GM23338 (cell line): ENCODE measurements around the gene LRRC27.

ENCODE experiments used
- CREB1 ChIP-seq: fragments of 250-450 bp; sonication (Bioruptor Pico); IDR thresholded peaks from 2 replicates; pipeline ENCODE4 v1.5.0; 2020; ENCODE audit warnings: low read depth, mild to moderate bottlenecking, moderate library complexity
- CTCF ChIP-seq, 2 experiments: fragments of 200-600 bp in 1 of 2; sonication (generic) in 1 of 2; conservative IDR thresholded peaks; 2 replicates each; pipeline versions ENCODE4 v1.5.1 to v1.6.1; 2016 to 2017; ENCODE audit warnings: antibody characterized with exemption in 2 of 2, low read depth in 2 of 2, mild to moderate bottlenecking in 2 of 2, moderate library complexity in 1 of 2
- ETS1 ChIP-seq: IDR thresholded peaks from 2 replicates; pipeline ENCODE4 v1.6.1; 2016; ENCODE audit warnings: antibody characterized with exemption
- EZH2 ChIP-seq: fragments of 200-600 bp; sonication (generic); IDR thresholded peaks from one replicate; pipeline ENCODE4 v1.8.0; 2017; ENCODE audit warnings: antibody characterized with exemption, mild to moderate bottlenecking, low read depth; ENCODE audit not compliant: unreplicated experiment
- EZH2phosphoT487 ChIP-seq: fragments of 200-600 bp; sonication (generic); IDR thresholded peaks from one replicate; pipeline ENCODE4 v1.8.1; 2018; ENCODE audit warnings: antibody characterized with exemption; ENCODE audit not compliant: unreplicated experiment
- JUNB ChIP-seq: IDR thresholded peaks from one replicate; pipeline ENCODE4 v1.6.1; 2016; ENCODE audit warnings: antibody characterized with exemption; ENCODE audit not compliant: unreplicated experiment
- NANOG ChIP-seq: IDR thresholded peaks from 2 replicates; pipeline ENCODE4 v1.6.1; 2016; ENCODE audit warnings: antibody characterized with exemption, borderline replicate concordance
- POLR2AphosphoS5 ChIP-seq: IDR thresholded peaks from 2 replicates; pipeline ENCODE4 v1.6.1; 2016; ENCODE audit warnings: antibody characterized with exemption, low read depth
- REST ChIP-seq: IDR thresholded peaks from one replicate; pipeline ENCODE4 v1.6.1; 2018; ENCODE audit warnings: antibody characterized with exemption; ENCODE audit not compliant: unreplicated experiment
- STAT1 ChIP-seq: IDR thresholded peaks from one replicate; pipeline ENCODE4 v1.6.1; 2016; ENCODE audit warnings: antibody characterized with exemption; ENCODE audit not compliant: unreplicated experiment
- ZNF114 ChIP-seq: fragments of 250-450 bp; sonication (Bioruptor Pico); IDR thresholded peaks from 2 replicates; pipeline ENCODE4 v1.5.0; 2020; ENCODE audit warnings: mild to moderate bottlenecking, moderate library complexity
- ZNF331 ChIP-seq: fragments of 250-450 bp; sonication (Bioruptor Pico); IDR thresholded peaks from 2 replicates; pipeline ENCODE4 v1.5.0; 2020; ENCODE audit warnings: low read depth, mild to moderate bottlenecking, moderate library complexity
- ZNF462 ChIP-seq: fragments of 250-450 bp; sonication (Bioruptor Pico); IDR thresholded peaks from 2 replicates; pipeline ENCODE4 v1.5.0; 2020; ENCODE audit warnings: mild to moderate bottlenecking, moderate library complexity

GRCh38 chr10:132322586-132323048, 9.4 kb upstream of the LRRC27 start:
- TF ChIP-seq CTCF (conservative IDR thresholded peaks at IDR 0.05; ENCODE audit: low read depth in 2 of 2) (no peak), ZNF331 (CRISPR knock-in tag) (no peak), CREB1 (CRISPR knock-in tag) (no peak), EZH2 (no peak), STAT1 (no peak), REST (no peak), EZH2phosphoT487 (no peak), POLR2AphosphoS5 (no peak), JUNB (no peak), ZNF462 (CRISPR knock-in tag) (no peak), ETS1 (no peak), ZNF114 (CRISPR knock-in tag) (no peak), NANOG (no peak)
